ENCODE results near the gene TMEM235. TPM values are rescaled to one million over a fixed set of nuclear protein-coding genes. Genes with fewer than 3 reads are reported as not detected.

Gene TMEM235
- total RNA-seq, 2 experiments from 2014 or later = 0.32 TPM; not detected in 1

- intact Hi-C loops (cut with micrococcal nuclease; ENCODE audit: unreplicated experiment) = no loop called here
- DNase-seq (ENCODE audit: low spot score) = no peak
- CTCF ChIA-PET (ENCODE audit: unreplicated experiment) = no interaction called here
- H3K36me3 ChIP-seq (ENCODE audit: insufficient read depth, low read length) = peaks cover 84% of the 10 kb centered on the region
- no peak overlapping the region for H3K4me3 ChIP-seq (ENCODE audit: low read depth, low read length, poor library complexity, severe bottlenecking)
- no peaks in the 10 kb centered on the region for H3K9me3 ChIP-seq (ENCODE audit: low read length)
- no peaks in the 10 kb centered on the region for H4K20me1 ChIP-seq (ENCODE audit: insufficient read depth, low read length)
- TF ChIP-seq CTCF (conservative IDR thresholded peaks at IDR 0.05; ENCODE audit: low read length) (no peak), EZH2phosphoT487 (IDR thresholded peaks at IDR 0.05; ENCODE audit: borderline replicate concordance, low read depth, low read length) (no peak)
- H3K9me2 ChIP-seq (ENCODE audit: insufficient read depth, low read length) = no peaks in the 10 kb centered on the region
- no TSS peak for BruUV-seq (replicated peaks)
- POLR2A ChIA-PET = interaction anchor here (0.6 to 0.7 kb wide), 4 partner anchors 76 to 687 kb away, joined by 3 to 5 read pairs (median 4); no protein-coding TSS in a partner anchor
- no peak overlapping the region for H2AFZ ChIP-seq (ENCODE audit: low read length)
- no peaks in the 10 kb centered on the region for H3K79me2 ChIP-seq (ENCODE audit: insufficient read depth, low read depth, low read length)
- H3K4me2 ChIP-seq (ENCODE audit: low read length) = no peak overlapping the region
- H3K27ac ChIP-seq (ENCODE audit: low read depth, low read length, poor library complexity, severe bottlenecking) = no peak overlapping the region
- no peaks in the 10 kb centered on the region for H3K4me1 ChIP-seq (ENCODE audit: insufficient read depth, low read length, poor library complexity, severe bottlenecking)
These were observed 28.8 kb upstream of the TMEM235 start for GRCh38 chr17:78202666-78203065.

GRCh38 chr17:78204387-78205123, 26.9 kb upstream of the TMEM235 start:
- no peak overlapping the region for H3K4me3 ChIP-seq (ENCODE audit: low read depth, low read length, poor library complexity, severe bottlenecking)
- TF ChIP-seq EZH2phosphoT487 (IDR thresholded peaks at IDR 0.05; ENCODE audit: borderline replicate concordance, low read depth, low read length) (no peak), CTCF (conservative IDR thresholded peaks at IDR 0.05; ENCODE audit: low read length) (no peak)
- no TSS peak for BruUV-seq (replicated peaks)
- H3K4me2 ChIP-seq (ENCODE audit: low read length) = no peak overlapping the region
- H4K20me1 ChIP-seq (ENCODE audit: insufficient read depth, low read length) = no peaks in the 10 kb centered on the region
- H2AFZ ChIP-seq (ENCODE audit: low read length) = no peak overlapping the region
- intact Hi-C loops (cut with micrococcal nuclease; ENCODE audit: unreplicated experiment) = no loop called here
- H3K9me3 ChIP-seq (ENCODE audit: low read length) = no peaks in the 10 kb centered on the region
- ChIA-PET CTCF (ENCODE audit: unreplicated experiment) (interaction anchor here (0.6 kb wide), 1 partner anchor 246 kb away, joined by 8 read pairs; the partner anchor contains the start of gene TNRC6C), POLR2A (interaction anchor here (0.7 to 1.3 kb wide), 3 partner anchors 9 to 12 kb away, joined by 3 read pairs; no protein-coding TSS in a partner anchor)
- H3K4me1 ChIP-seq (ENCODE audit: insufficient read depth, low read length, poor library complexity, severe bottlenecking) = no peaks in the 10 kb centered on the region
- no peaks in the 10 kb centered on the region for H3K79me2 ChIP-seq (ENCODE audit: insufficient read depth, low read depth, low read length)
- no peak for DNase-seq (ENCODE audit: low spot score)
- peaks cover 70% of the 10 kb centered on the region for H3K36me3 ChIP-seq (ENCODE audit: insufficient read depth, low read length)
- H3K9me2 ChIP-seq (ENCODE audit: insufficient read depth, low read length) = no peaks in the 10 kb centered on the region
- no peak overlapping the region for H3K27ac ChIP-seq (ENCODE audit: low read depth, low read length, poor library complexity, severe bottlenecking)
